ENCODE data around the gene CBFA2T3.

CBFA2T3 gene

DNA sequence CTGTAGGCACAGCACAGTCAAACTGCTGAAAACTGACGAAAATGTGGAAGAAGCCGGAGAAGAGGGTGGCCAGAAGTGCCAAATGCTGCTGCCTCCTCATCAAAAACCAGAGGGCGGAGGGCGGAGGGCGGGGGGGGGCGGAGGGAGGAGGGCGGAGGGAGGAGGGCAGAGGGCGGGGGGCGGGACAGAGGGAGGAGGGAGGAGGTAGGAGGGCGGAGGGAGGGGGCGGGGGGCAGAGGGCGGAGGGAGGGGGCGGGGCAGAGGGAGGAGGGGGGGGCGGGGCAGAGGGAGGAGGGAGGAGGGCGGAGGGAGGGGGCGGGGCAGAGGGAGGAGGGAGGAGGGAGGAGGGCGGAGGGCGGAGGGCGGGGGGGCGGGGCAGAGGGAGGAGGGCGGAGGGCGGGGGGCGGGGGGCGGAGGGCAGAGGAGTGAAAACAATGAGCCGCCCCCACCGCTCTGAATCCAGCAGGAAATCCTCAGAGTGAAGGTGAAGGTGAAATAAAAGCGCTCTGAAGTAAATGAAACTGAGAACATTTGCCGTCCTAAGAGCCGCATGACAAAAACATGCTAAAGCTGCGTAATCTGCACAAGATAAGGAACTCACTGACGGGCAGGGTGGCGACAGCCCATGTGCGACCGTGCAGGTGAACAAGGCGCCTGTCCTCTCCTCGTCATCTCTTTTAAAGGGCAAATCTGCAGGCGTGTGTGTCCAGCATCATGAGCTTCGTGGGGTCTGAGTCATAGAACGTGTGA, 22.6 kb upstream of the CBFA2T3 start:
- no peak for DNase-seq (ENCODE audit: low read depth in 3 of 3, low spot score in 1 of 3)

DNA sequence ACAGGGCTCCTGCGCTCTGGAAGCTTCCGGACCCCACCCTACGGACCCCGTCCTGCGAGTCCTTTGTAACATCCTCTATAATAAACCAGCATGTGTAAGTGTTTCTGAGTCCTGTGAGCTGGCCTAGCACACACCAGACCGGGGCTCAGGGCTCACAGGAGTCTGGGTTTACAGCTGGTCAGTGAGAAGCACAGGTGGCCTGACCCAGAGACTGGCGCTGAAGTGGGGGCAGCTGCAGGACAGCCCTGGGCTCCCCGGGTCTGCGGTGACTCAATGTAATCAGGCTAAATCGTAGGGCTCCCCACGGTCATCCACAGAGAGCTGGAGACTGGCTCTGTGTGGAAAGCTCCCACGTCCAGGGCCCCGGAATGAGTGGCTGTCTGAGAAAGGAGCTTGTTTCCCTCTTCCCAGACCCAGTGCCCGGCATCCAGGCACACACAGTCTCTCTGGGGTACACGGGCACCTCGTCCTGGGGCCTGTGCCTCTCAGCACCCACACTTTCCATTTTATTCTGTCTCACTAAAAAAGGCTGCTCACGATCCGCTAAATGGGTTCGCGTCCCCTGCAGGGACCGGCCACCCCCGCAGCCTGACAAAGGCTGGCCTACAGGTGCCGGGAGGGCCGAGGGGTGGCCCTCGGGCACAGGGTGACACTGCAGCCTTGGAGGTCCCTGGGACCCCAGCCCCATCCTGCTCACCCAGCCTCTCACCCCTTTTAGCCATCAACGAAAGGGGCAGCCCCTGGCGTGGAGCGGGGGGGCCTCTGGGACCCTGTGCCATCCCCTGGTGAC, 18.9 kb upstream of the CBFA2T3 start:
- no peak for DNase-seq (ENCODE audit: low read depth in 3 of 3, low spot score in 1 of 3)

DNA sequence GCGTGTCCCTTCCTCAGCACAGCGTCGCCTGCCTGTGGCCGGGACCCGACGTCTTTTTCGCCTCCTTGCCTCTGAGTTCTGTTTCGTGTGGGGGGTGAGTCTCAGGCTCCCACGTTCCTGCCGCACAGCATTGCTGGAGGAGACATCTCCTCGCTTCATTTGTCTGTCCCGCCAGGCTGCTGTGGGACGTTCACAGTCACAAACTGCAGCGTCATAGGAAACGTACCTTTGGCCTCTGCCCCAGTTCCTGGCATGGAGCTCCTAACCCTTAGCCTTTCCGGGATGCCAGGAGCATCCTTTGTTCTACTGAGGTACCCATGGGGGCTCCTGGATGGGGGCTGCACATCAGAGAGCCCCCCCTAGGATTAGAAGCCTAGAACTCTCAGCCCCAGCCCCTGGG, 18.2 kb upstream of the CBFA2T3 start:
- no peak for DNase-seq (ENCODE audit: low read depth in 3 of 3, low spot score in 1 of 3)

DNA sequence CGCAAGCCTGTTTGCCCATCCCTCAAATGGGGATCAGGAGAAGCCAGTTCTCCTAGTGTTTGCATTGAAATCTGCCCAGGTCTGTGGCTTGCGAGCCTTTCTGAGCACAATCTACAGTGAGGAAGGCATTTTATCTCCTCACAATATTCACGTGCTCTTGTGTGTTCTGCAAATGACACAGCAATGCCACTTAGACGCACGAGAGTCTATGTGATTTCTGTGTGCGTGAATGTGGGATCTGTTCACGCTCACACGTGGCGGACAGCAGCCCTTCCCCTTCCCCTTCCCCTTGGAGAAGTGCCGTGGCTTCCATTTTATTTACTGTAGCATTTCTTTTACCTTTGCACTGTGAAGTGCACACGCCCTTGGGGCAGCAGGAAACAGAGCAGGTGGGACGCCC, 17.7 kb upstream of the CBFA2T3 start:
- no peak for DNase-seq (ENCODE audit: low read depth in 3 of 3, low spot score in 1 of 3)

DNA sequence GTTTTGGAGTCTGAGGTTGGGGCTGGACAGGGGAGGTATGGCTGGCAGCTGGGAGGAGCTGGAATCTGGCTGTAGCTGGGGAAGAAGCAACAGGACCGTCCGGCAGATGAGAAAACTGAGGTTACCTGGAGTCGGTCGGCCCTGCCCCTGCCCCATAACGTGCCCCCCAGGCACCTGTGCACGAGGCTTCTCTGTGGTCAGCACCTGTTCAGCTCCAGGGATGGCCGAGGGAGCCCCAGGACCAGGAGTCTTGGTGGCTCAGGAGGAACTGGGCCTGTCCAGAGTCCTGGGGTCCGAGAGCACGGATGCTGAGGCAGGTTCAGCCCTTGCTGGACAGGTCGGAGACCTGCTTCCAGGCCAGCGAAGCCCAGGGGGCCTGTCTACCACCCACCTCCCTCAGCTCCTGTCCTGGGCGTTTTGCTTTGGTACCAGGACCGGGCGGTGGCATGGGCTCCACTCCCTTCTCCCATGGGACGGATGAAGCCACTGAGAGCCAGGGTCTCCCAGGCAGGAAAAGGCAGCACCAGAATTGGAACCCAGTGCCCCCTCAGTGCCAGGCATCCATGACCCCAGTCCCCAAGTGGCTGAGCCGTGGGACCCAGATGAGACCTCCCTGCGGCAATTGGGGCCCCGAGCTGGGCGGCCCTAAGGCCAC, 17.1 kb upstream of the CBFA2T3 start:
- no peak for DNase-seq (ENCODE audit: low read depth in 3 of 3, low spot score in 1 of 3)

DNA sequence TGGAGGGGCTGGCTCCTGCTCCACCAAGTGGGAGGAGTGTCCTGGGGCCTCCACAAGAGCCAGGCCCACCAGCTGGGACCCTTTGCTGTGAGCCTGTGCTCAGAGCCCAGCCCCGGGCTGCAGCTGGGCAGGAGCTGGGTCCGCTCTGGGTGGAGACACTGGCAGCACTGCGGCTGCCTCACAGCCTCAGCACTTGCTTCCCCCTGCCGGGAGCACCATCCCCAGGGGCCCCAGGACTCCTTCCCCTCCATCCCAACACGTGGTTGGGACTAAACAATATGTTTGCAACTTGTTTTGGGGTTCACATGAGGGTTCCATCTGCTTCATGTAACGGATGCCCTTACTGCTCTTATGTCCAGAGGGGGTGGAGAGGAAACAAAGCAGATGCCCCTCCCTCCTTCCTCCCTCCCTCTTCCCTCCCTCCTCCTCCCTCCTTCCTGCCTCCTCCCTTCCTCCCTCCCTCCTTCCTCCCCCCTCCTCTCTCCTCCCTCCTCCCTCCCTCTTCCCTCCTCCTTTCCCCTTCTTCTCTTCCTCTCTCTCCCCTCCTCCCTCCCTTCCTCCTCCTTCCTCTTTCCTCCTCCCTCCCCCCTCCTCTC, 16.3 kb upstream of the CBFA2T3 start:
- DNase-seq (ENCODE audit: low read depth in 3 of 3, low spot score in 1 of 3): no peak

DNA sequence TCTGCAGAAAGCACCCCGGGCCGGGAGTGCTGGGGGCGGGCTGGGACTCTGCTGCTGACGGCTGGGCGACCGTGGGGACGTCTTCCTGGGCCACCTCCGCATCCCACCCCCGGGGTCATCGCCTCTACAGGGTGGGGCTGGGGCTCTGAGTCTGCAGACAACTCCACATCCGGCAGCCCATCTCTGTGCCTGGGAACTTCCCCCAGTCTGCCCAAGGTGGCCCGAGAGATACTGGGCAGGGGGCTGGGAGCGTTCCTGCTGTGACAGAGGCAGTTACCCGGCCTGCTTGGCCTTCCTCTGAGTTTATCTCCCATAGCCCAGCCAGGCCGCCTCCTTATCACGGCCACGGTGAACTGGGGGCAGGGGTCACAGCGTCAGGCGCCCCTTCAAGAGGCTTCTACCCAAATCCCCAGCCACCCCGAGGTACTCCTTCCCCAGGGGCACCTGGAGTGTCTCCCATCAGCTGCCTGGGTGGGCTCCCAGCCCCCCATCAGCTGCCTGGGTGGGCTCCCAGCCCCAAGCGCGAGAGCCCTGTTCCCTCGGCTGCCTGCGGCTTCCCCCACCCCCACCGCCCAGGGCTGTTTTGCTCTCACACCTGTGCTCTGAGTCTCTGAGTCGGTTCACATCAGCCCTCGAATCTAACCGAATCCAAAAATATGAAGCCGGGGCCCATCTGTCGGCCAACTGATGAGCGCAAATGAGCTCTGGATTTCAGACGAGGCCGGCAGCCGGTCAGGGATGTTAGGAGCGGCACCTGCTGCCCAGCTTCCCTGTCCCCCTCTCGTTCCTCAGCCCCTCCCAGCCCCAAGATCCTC, 15.6 kb upstream of the CBFA2T3 start:
- DNase-seq (ENCODE audit: low read depth in 3 of 3, low spot score in 1 of 3): no peak

DNA sequence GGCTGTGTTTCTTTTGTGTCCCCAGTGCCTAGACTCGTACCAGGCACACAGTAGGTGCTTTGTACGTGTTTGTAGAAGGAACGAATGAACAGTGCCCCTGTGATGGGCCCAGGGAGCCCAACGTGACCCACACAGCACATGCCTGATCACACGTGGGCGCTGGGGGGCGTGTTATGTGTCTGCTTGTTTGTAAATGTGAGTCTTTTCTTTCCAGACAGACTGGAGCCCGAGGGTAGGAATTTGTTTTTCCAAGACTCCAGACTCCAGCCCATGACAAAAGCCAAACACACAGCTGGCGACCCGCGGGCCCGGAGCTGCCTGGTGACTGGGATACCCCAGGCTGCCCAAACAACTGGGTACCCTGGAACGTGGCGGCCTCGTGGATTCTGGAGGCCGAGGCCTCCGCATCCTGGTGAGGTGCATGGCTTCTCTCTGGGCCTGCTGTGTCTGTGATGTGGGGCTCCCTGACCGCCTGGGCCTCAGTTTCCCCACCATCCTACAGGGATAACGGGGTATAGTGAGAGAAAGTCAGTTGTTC, 14.9 kb upstream of the CBFA2T3 start:
- DNase-seq (ENCODE audit: low read depth in 3 of 3, low spot score in 1 of 3): no peak

DNA sequence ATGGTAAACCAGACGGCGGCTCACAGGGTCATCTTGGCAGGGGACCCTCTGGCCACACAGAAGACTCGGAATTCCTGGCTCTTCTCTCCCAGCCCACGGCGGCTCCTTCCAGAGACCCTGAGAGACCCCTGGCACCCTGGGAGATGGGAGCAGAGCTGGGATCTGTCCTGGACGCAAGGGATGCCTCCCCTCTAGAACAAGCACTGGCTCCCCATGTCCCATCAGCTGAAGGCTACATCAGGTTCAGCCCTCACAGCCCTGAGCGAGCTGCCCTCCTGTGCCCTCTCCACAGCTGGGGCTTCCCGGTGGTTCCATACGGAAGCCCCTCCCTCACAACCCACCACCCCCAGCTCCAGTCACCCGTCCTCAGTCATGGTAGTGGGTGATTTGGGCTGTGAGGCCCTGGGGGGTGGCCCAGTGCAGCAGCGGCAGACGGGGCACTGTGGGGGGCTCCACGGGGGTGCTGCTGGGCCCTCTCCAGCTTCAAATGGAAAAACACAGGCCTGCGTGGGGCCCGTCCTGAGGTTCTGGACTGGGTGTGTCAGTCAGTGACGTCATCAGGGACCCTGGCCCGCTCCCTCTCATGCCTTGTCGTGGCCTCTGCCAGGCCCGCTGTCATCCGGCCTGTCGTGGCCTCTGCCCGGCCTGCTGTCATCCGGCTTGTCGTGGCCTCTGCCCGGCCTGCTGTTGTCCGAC, 13.0 kb upstream of the CBFA2T3 start:
- no peak for DNase-seq (ENCODE audit: low read depth in 3 of 3, low spot score in 1 of 3)

DNA sequence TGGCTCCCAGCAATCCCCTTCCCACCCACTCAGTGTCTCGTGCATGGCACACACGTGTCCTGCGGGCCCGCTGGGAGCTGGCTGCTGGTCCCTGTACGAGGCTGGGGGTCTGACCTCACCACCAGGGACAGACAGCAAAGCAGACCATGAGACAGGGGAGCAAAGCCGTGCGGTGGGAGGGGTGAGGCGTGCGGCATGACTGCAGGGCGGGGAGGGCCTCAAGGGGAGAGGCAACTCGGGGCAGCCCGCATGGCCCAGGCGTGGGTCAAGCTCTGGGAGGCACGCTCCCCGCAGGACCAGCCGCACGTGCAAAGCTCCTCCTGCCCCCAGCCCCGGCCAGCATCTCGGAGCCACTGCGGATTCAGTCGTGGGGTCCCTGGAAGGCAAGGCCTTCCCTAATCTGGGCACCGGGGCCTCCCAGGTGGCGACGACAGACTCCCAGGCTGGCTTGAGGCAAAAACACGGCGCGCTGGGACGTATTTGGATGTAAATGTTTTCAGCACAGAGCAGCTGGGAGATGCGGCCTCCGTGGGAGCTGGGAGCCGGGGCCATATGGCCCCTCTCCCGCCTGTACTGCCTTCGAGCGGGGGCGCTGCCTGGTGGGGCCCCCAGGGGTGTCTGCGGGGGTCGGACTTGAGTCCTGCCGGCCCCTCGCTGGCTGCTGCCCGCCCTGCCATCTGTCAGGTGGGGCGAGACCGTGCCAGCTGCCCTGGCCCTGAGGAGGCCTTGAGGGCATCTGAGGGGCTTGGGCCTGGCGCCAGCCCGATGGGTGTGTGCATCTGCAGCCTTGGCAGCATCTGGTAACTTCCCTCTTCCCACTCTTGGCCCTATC, 12.2 kb upstream of the CBFA2T3 start:
- DNase-seq (ENCODE audit: low read depth in 3 of 3, low spot score in 1 of 3): no peak

DNA sequence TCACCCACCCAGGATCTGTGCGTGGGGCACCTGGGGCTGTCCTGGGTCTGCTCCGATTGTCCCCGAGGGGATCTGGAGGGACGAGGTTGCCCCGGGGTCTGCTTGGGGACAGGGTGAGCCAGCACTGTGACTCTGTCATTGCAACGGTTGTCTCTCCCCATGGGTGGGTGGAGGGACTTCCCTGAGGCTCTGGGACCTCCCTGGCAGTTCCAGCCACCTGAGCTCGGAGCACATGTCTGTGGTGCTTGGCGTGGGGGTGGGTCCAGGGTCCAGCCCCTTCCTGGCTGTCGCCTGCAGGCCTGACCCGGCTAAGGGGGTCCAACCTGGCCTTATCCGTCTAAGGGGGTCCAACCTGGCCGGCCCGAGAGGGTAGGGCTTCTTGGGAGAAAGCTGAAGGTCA, 8.5 kb upstream of the CBFA2T3 start:
- no peak for DNase-seq (ENCODE audit: low read depth in 3 of 3, low spot score in 1 of 3)

DNA sequence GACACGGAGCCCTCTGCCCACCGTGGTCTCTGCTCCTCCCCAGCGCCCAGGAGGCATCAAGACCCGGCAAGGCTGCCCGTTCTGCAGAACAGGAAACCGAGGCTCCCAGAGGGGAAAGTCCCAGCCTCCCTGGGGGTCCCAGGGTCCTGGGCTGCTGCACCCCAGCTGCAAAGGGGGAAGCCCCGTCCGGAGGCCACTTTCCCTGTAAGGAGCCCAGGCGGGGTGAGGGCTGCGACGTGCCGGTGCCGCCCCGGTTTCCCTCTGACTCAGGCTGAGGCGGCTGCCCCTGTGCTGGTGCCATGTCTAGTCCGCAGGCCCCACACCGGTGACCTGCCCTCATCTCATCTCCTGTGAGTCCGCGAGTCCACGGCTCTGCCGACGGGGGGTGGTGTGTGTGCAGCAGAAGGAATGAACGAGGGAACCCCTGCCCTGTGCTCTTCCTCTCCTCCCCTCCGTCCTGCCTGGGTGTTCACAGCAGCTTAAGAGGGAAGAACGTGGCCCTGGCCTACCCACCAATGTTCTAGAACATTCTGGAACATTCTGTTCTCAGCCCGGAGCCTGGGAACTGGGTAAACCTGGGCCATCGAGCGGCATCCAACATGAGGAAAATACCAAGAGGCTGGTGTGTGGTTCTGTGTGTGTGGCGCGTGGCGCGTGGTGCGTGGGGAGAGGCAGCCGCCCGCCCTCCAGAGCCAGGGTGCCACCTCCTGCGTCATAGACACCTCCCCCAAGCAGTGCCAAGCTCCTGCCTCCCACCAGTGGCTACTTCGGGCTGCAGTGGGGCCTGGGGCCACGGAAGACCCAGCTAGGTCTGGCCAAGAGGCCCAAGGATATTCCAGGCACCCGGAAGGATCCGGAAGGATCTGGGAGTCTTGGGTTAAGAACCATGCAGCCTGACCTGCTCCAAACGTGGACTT, 7.0 kb upstream of the CBFA2T3 start:
- DNase-seq (ENCODE audit: low read depth in 3 of 3, low spot score in 1 of 3): no peak

DNA sequence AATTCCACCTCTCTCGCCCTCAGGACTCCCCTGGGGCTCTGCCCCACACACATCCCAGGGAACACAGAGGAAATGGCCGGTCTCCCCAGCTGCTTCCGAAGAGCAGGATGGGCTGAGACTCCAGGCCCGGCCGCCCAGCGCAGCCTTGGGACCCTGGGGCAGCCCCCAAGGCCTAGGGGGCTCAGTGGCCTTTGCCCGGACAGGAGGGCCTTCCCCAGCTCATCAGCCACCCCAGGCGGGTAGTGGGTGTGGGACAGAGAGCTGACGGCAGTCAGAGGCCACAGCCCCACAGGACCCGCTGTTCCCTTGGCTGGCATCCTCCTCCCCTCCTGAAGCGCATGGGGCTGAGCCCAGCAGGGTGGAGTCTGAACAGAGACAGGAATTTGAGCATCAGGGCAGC, 6.2 kb upstream of the CBFA2T3 start:
- no peak for DNase-seq (ENCODE audit: low read depth in 3 of 3, low spot score in 1 of 3)

DNA sequence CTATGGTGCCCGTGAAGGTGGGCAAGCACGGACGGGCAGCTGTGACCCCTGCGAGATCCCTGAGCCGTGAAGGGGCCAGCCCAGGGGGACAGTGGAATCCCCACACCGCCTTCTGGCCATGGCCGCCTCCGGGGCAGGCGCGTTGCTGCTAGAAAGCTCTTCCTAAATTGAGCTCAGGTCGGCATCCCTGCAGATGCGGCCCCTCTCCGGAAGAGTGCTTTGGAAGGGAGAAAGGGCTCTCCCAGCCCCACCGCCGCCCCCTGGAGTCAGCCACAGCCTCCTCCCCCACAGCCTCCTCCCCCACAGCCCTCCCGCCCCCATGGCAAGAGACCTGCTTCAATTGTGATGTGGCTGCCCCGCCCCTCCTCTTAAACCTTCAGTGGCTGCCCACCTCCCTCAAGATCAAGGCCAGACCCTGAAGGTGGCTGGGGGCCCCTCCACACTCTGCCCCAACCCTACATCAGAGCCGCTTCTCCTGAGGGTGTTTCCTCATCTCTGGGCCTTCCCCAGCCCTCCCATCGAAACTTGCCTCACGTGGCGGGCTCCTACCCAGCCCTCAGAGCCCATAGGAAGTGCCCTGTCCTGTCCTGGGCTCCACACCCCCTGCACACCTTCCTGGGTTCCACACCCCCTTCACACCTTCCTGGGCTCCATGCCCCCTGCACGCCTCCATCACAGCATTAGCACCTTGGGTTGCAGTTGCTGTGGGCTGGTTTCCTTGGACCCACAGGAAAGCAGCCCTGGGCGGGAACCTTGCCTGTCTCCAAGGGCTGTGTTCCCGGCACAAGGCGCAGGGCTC, 5.5 kb upstream of the CBFA2T3 start:
- no peak for DNase-seq (ENCODE audit: low read depth in 3 of 3, low spot score in 1 of 3)

DNA sequence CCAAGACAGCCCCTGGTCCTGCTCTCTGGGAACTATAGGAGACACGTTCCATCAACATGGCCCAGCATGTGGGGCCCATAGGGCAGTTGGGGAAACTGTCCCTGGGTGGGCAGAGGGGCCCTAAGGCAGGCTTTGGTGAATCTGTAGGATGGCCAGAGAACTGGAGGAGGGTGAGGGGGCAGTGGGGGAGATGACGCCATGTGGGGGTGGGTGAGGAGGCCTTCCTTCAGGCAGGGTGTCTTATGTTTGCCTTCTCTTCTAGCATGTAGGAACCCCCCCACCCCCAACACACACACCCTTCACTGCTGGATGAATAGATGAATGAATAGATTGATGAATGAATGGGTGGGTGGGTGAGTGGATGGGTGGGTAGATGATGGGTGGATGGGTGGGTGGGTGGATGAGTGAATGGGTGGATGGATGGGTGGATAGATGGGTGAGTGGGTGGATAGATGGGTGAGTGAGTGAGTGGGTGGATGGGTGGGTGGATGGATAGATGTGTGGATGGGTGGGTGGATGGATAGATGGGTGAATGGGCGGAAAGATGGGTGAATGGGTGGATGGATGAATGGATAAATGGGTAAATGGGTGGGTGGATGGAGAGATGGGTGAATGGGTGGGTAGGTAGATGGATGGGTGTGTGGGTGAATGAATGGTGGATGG, 2.5 kb upstream of the CBFA2T3 start:
- no peak for DNase-seq (ENCODE audit: low read depth in 3 of 3, low spot score in 1 of 3)

DNA sequence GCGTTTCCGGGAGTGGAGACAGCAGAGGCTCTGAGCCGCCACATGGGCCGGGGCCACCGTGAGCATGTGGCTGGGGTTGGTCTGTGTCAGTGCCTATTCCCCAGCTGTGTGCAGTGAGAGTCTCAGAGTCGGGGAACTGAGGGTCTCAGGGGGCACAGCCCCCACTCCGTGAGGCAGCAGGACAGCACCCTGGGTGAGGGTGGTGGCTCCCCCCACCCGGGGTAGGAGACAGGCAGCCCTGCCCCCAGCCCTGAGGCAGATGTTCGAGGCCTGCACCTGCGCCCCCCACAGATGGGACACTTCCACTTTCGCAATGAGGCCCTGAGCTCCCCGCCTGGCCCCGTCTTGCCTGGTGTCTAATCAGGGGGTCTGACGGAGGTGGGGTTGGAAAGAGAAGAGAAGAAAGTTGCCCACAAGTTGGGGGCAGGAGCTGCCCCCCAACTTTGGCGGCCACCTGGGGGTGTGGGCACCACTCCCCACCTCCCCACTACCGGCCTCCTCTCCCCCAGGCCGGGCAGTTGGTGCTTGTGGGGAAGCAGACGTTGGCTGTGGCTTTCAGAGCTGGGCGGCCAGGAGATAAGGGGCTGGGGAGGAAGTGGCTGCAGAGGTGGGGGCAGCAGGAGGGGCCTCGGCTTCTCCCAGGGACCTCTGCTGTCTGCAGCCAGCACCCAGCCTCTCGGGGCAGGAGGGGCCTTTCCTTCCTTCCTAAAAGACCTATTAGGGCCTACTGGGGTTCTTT, 1.8 kb upstream of the CBFA2T3 start:
- DNase-seq (ENCODE audit: low read depth in 3 of 3, low spot score in 1 of 3): no peak
